Pancreas (tissue), 10 donors: Measurements from ENCODE around the gene FOXO3. TPM values are rescaled to one million over a fixed set of nuclear protein-coding genes. Genes with fewer than 3 reads are reported as not detected.

ENCODE experiments used
- ATAC-seq, 4 donors: fragments of 200-7000 bp; cut with Tn5 transposase; one replicate each; pipeline versions ENCODE4 v1.8.0 to v1.9.1; 2020; ENCODE audit warnings: mild to moderate bottlenecking in 4 of 4, moderate library complexity in 4 of 4
- DNase-seq, 6 donors: peaks; one replicate each; pipeline ENCODE4 v3.0.0-alpha.2; 2020
- FAIRE-seq: peaks from 2 replicates; lab custom pipeline; 2012; peaks lifted over from hg19 to GRCh38; lab: Jason Lieb, UNC
- H3K27ac ChIP-seq, 4 donors: fragments of 200-600 bp; sonication (generic); 1 replicate in 3 of 4; 2 replicates in 1 of 4; pipeline versions ENCODE4 v1.5.0 to v1.8.0; 2020
- H3K27me3 ChIP-seq, 4 donors: fragments of 200-600 bp; one replicate each; pipeline ENCODE4 v1.8.0; 2021
- H3K36me3 ChIP-seq, 3 donors: fragments of 200-600 bp; sonication (generic) in 1 of 3; one replicate each; pipeline versions ENCODE4 v1.5.0 to v1.8.0; 2020 to 2021
- H3K4me1 ChIP-seq, 3 donors: fragments of 200-600 bp; one replicate each; pipeline ENCODE4 v1.8.0; 2021
- H3K4me3 ChIP-seq, 4 donors: fragments of 200-600 bp; sonication (generic) in 2 of 4; one replicate each; pipeline versions ENCODE4 v1.5.0 to v1.8.0; 2020 to 2021
- H3K9me3 ChIP-seq, 4 donors: fragments of 200-600 bp; one replicate each; pipeline ENCODE4 v1.8.0; 2021
- CTCF ChIP-seq, 4 donors: fragments of 200-600 bp; sonication (generic) in 3 of 4; IDR thresholded peaks; one replicate each; pipeline versions ENCODE4 v1.5.0 to v1.8.0; 2021; ENCODE audit warnings: antibody characterized with exemption in 4 of 4
- WGBS, 2 donors: extraction: QIAGEN DNeasy Blood & Tissue Kit; methylation state at CpG; one replicate each; pipeline ENCODE4 v1.1.7; 2013; 5-methylcytosine and 5-hydroxymethylcytosine counted together
- intact Hi-C, 3 donors: fragments of 100-400 bp; cut with DNase I; formaldehyde crosslinking; loops; one replicate each; pipeline versions ENCODE4 v1.11.1 to v1.14.2; 2022
- polyA plus RNA-seq, 2 donors: library from polyadenylated mRNA; stranded (reverse); fragments of 200-250 nt; gene quantifications; one replicate each; pipeline ENCODE4 v1.2.3, GENCODE V29; 2013
- total RNA-seq, 6 donors: library from RNA; stranded (reverse); fragmentation: NEBNext Ultra II Directional in 4 of 6; extraction: Animal tissue kit (Norgen Biotek cat#: 25700) in 4 of 6; gene quantifications; one replicate each; pipeline versions ENCODE4 v1.2.1 to v1.2.4, GENCODE V29; 2021 to 2023
- donor health status: healthy with polysubstance abuse.
- donor health status: DM: no; HTN: no; CAD: no; lungs with moderate emphysema.
- donor health status: DM: no; HTN: no; CAD: no.
- donor health status: control.
- donor health status: control.
- donor health status: Bipolar disorder and iron deficiency.
- donor health status: DM: yes; HTN: yes; CAD: no.
- donor health status: DM: no; HTN: no; CAD: no.
- donor health status: DM: no; HTN: no; CAD: no.
- donor health status: DM: yes; HTN: yes; CAD: no.

The FOXO3 gene
- total and polyA plus RNA-seq, 8 donors = 11.3 to 61.2 (median 41.2) TPM

DNA sequence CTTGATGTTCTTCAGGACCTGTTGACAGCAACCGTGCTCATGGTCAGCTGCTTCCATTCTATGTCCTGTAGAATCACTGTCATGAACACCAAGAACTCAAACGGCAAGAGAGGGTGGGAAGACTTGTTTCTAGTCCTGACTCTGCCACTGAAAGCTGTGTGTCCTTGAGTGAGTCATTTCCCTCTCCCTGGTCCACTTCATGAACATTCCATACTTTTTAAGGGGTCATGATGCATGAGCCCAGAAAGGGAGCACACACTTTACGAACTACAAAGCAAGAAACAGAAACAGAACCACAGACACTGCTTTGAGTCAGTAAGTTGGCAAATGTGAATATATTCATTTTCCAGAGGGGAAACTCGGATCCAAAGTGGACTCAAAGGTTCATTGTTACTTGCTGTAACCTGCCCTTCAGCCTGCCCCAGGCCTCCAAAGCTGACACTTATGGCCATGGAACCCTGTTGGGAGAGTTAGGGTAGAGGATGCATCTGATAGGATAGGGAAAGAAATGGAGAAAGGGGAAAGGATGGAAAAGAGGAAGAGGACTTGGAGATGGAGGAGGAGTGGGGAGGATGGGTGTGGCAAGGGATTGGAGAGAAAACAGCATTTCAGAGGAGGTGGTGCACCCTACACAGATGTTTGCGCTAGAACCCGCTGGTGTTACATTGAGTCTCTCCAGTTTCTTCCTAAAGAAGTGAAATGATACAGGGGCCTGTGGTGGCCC is 129.8 kb downstream of the FOXO3 start:
- intact Hi-C loops = no loop called here
- no peak for FAIRE-seq
- 74 to 81% methylated on average over 6 of the region's 6 CpGs for WGBS, 2 donors

DNA sequence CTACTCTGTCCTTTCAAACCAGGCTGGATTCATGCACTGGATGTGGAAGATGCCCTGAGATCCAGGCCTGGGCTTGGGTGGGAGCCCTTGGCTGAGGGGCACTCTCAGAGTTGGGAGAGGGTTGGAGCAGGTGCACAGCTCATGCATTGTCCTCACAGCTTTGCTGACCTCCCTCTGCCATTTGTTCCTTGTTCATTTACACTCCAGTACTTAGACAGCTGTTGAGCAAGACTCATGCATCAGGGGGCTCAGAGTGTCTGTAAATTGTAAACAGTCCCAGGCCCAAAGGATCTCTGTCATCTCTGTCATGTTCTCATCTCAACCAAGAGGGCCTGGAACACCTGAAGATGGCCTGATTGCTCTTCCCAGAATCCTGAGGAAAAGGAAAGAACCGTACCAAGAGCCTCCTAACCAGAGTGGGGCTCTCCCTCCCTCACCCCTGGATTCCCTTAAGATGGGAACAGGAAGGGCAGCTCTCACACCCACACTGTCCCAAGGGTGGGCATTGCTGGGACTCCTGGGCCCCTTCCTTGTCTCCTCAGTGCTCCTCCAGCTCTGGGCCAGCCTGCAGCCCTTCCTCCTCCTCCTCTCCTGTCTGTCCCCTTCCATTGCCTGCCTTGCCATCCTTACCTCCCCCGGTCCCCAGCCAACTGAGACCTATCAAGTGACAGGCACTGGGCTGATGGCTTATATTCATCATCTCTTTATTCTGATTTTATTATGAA is 132.9 kb downstream of the FOXO3 start:
- Histone ChIP-seq H3K4me3 (no peak overlapping the region), H3K36me3 (no peaks in the 10 kb centered on the region), H3K27ac (no peak overlapping the region), H3K9me3 (no peaks in the 10 kb centered on the region), H3K27me3 (no peaks in the 10 kb centered on the region), H3K4me1 (peaks cover 6 to 19% (median 15%) of the 10 kb centered on the region in 3 donors)
- no peak for TF ChIP-seq CTCF (IDR thresholded peaks at IDR 0.05)
- FAIRE-seq (no peak), DNase-seq (no peak), ATAC-seq (no peak)
- intact Hi-C loops = no loop called here
- 90 to 95% methylated on average over 2 of the region's 2 CpGs for WGBS, 2 donors

More for the DNA sequence above, 129.8 kb downstream of the FOXO3 start:
- no peaks in the 10 kb centered on the region for H3K36me3 ChIP-seq
- no peaks in the 10 kb centered on the region for H3K9me3 ChIP-seq
- H3K27me3 ChIP-seq = no peaks in the 10 kb centered on the region
- no peak overlapping the region for H3K4me3 ChIP-seq
- ATAC-seq = no peak
- no peak for DNase-seq
- peaks cover 13 to 34% (median 17%) of the 10 kb centered on the region in 3 donors for H3K4me1 ChIP-seq
- peak overlapping the region in 2 of 4 donors; percentile 72 to 73 for H3K27ac ChIP-seq
- no peak for TF ChIP-seq CTCF (IDR thresholded peaks at IDR 0.05)

- H3K27ac ChIP-seq = no peak overlapping the region
- DNase-seq (no peak), FAIRE-seq (no peak), ATAC-seq (no peak)
- WGBS, 2 donors = 89 to 92% methylated on average over 6 of the region's 6 CpGs
- H3K36me3 ChIP-seq = no peaks in the 10 kb centered on the region
- H3K4me3 ChIP-seq = no peak overlapping the region
- H3K27me3 ChIP-seq = no peaks in the 10 kb centered on the region
- H3K9me3 ChIP-seq = no peaks in the 10 kb centered on the region
- intact Hi-C loops = no loop called here
- no peak for TF ChIP-seq CTCF (IDR thresholded peaks at IDR 0.05)
- H3K4me1 ChIP-seq = peaks cover 0 to 6% (median 6%) of the 10 kb centered on the region in 3 donors
Observed at GRCh38 chr6:108694816-108695215, 134.1 kb downstream of the FOXO3 start.

DNA sequence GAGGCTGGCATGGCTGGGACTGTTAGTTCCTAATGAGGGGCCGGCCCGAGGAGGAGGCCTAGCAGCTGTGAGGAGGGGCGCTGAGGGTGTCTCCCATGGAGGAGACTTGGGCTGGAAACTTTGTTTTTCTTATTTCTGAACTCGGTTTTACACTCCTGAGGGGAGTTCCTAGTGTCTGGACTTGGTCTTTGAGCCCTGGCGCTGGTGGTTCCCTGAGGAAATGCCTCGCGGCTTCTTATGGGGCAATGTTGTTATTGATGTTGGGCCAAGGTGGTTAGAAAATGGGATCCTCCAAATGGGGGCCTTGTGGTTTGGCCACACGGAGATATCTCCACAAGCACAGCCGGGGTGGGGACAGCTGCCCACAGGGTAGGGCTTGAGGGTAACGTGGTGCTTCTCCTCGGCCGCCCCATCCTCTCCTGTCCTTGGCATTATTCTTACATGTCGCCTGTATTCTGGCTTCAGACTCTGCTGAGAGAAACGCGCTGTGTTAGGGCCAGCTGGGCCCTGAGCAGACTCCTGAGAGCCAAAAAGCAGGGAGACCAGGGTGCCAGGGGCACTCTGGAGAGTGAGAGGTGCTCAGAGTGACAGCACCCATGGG is 136.9 kb downstream of the FOXO3 start:
- DNase-seq (no peak), ATAC-seq (no peak), FAIRE-seq (no peak)
- Histone ChIP-seq H3K36me3 (no peaks in the 10 kb centered on the region), H3K27ac (no peak overlapping the region), H3K27me3 (no peaks in the 10 kb centered on the region), H3K9me3 (no peaks in the 10 kb centered on the region), H3K4me1 (no peaks in the 10 kb centered on the region), H3K4me3 (no peak overlapping the region)
- no peak for TF ChIP-seq CTCF (IDR thresholded peaks at IDR 0.05)
- WGBS, 2 donors = 90 to 94% methylated on average over 15 of the region's 15 CpGs
- intact Hi-C loops = no loop called here
